IPS-18c (cell line): ENCODE data around the gene DENND2A.
"Not testable (repeated sequence)": the region's sequence is repeated elsewhere in the genome, so short reads cannot be mapped to it uniquely, and the experiment has no call there.

ENCODE experiments used
- H3K4me3 ChIP-seq: 2 replicates; pipeline ENCODE4 v1.7.0; 2013; ENCODE audit warnings: low read depth, mild to moderate bottlenecking, low read length, moderate library complexity; ENCODE audit not compliant: insufficient read depth
- H3K9me3 ChIP-seq: one replicate; pipeline ENCODE4 v1.6.1; 2013; ENCODE audit warnings: mild to moderate bottlenecking, low read length, moderate library complexity; ENCODE audit not compliant: control insufficient read depth, insufficient read depth

The DENND2A gene

GRCh38 chr7:140656548-140657515, 16.2 kb upstream of the DENND2A start:
- Histone ChIP-seq H3K4me3 (no peak overlapping the region), H3K9me3 (no peaks in the 10 kb centered on the region)

GRCh38 chr7:140655511-140656408, 15.1 kb upstream of the DENND2A start:
- H3K9me3 ChIP-seq: no peaks in the 10 kb centered on the region
- no peak overlapping the region for H3K4me3 ChIP-seq

GRCh38 chr7:140654661-140655060, 14.0 kb upstream of the DENND2A start:
- H3K4me3 ChIP-seq: no peak overlapping the region
- no peaks in the 10 kb centered on the region for H3K9me3 ChIP-seq

- no peaks in the 10 kb centered on the region for H3K9me3 ChIP-seq
- H3K4me3 ChIP-seq: no peak overlapping the region
These were observed 13.4 kb upstream of the DENND2A start for GRCh38 chr7:140654109-140654387.

- Histone ChIP-seq H3K9me3 (no peaks in the 10 kb centered on the region), H3K4me3 (no peak overlapping the region)
These were observed 12.9 kb upstream of the DENND2A start for GRCh38 chr7:140653319-140654108.

GRCh38 chr7:140650367-140650766, 9.8 kb upstream of the DENND2A start:
- Histone ChIP-seq H3K9me3 (no peaks in the 10 kb centered on the region), H3K4me3 (no peak overlapping the region)

GRCh38 chr7:140649556-140650205, 9.1 kb upstream of the DENND2A start:
- Histone ChIP-seq H3K9me3 (no peaks in the 10 kb centered on the region), H3K4me3 (no peak overlapping the region)

- H3K9me3 ChIP-seq: no peaks in the 10 kb centered on the region
These were observed 6.5 kb upstream of the DENND2A start for GRCh38 chr7:140646931-140647647.

GRCh38 chr7:140645166-140645900, 4.7 kb upstream of the DENND2A start:
- no peak overlapping the region for H3K4me3 ChIP-seq
- H3K9me3 ChIP-seq: no peaks in the 10 kb centered on the region

More at GRCh38 chr7:140646931-140647647, 6.5 kb upstream of the DENND2A start:
- no peak overlapping the region for H3K4me3 ChIP-seq

- not testable (repeated sequence) for H3K9me3 ChIP-seq
These were observed 4.1 kb upstream of the DENND2A start for GRCh38 chr7:140644761-140645160.

GRCh38 chr7:140643416-140643815, 2.8 kb upstream of the DENND2A start:
- no peak overlapping the region for H3K4me3 ChIP-seq
- H3K9me3 ChIP-seq: no peaks in the 10 kb centered on the region

More at GRCh38 chr7:140644761-140645160, 4.1 kb upstream of the DENND2A start:
- H3K4me3 ChIP-seq: not testable (repeated sequence)

GRCh38 chr7:140641524-140642195, 1.0 kb upstream of the DENND2A start:
- Histone ChIP-seq H3K9me3 (no peaks in the 10 kb centered on the region), H3K4me3 (peak overlapping the region; percentile 76)

GRCh38 chr7:140640060-140640637, 464 bp downstream of the DENND2A start:
- Histone ChIP-seq H3K4me3 (peak overlapping the region; percentile 81), H3K9me3 (no peaks in the 10 kb centered on the region)

- H3K4me3 ChIP-seq: peak overlapping the region; percentile 81
- H3K9me3 ChIP-seq: no peaks in the 10 kb centered on the region
These were observed 1.1 kb downstream of the DENND2A start for GRCh38 chr7:140639366-140640053.
